Measurements from ENCODE around the gene AK1.
"Not testable (repeated sequence)": the region's sequence is repeated elsewhere in the genome, so short reads cannot be mapped to it uniquely, and the experiment has no call there.

AK1 gene

DNA sequence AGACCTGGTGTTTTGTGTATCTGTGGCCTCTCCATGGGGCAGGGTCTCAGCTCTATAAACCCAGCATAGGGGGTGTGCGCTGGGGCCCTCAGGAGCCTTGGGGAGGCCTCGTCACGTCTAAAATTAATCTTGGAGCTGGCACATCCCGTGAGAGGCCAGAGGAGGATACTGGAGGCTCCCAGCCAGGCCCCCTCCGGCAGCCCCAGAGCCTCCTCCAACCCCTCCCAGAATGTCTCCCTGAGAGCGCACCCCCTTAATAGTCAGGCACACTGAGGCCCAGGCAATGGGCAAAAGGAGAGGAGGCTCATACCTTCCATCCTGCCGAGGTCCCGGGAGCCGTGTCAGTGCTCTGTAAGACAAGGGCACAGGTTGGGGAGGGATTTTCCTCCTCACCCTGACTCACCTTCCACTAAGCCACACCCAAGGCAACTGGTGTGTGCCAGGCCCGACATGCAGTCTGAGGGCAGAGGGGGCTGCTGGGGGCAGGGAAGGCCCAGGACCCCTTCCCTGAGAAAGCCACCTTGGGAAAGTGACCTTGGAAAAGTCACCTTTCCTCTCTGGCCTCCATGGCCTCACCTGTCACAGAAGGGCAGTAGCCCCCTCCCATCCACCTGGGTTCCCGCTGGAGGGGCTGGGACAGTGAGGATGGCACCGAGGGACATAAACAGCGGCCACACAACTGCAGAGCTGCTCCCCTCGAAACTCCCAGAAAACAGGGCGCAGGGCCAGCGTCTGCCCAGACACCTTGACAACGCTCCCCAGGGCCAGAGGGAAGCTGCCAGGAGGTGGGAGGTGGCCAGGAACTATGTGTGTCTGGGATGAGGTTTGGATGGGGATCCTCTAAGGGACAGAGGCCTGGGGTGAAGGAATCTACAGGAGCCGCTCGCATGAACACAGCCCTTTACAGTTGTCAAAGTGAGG, 2.9 kb downstream of the AK1 start:
- no peak for DNase-seq
- no peaks in the 10 kb centered on the region for H3K27me3 Mint-ChIP-seq
- H3K9me3 Mint-ChIP-seq = no peaks in the 10 kb centered on the region
- no peak overlapping the region for H3K4me3 Mint-ChIP-seq
- H3K36me3 Mint-ChIP-seq (ENCODE audit: insufficient read depth) = peaks cover 8% of the 10 kb centered on the region
- peaks cover 8 to 15% of the 10 kb centered on the region in 2 donors for H3K4me1 Mint-ChIP-seq (ENCODE audit: low read depth in 2 of 2)
- no peak for ATAC-seq (replicated peaks)
- H3K27ac Mint-ChIP-seq = peak overlapping the region in 1 of 2 donors; percentile 23

DNA sequence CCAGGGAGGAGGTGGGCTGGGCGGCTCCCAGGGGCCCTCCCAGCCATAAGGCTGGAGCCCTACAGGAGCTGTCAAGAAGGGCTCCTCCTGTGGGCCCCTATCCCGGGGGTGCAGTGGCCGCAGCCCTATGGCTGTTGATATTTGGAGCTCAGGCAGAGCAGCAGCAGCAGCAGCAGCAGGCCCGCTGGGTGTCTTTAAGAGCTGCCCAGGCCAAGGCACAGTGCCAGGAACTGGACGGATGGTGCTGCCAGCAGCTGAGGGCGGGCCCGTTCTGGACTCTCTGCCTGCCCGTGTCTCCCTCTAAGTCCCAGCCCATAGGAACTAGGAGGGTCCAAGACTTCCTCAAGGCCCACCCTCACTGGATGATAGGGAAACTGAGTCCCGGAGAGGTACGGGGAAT, 3.6 kb downstream of the AK1 start:
- no peak overlapping the region for H3K4me3 Mint-ChIP-seq
- no peaks in the 10 kb centered on the region for H3K9me3 Mint-ChIP-seq
- peaks cover 6% of the 10 kb centered on the region for H3K36me3 Mint-ChIP-seq (ENCODE audit: insufficient read depth)
- H3K27me3 Mint-ChIP-seq = no peaks in the 10 kb centered on the region
- H3K27ac Mint-ChIP-seq = no peak overlapping the region
- H3K4me1 Mint-ChIP-seq (ENCODE audit: low read depth in 2 of 2) = peaks cover 10 to 15% of the 10 kb centered on the region in 2 donors
- DNase-seq (no peak), ATAC-seq (replicated peaks) (no peak)

DNA sequence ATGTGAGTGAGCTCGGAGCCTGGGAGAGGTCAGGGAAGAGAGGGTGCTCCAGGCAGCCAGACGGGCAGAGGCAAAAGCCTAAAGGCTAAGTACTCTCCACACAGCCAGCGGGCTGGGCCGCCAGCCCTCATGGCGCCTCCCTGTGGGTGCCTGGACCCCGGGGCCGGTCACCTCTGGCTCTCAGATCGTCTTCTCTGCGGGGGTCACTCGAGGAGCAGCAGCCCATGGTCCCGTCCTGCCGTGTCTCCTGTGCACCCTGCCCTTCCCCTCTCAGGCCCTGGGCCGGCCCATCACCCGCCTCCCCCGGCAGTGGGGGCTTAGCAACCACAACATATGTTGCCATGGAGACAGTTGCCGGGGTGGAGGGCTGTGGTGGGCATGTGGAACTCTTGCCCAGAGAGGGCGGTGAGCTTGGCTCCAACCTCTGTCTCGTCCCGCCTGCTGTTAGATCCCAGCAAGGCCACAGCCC, 4.2 kb downstream of the AK1 start:
- H3K27ac Mint-ChIP-seq = no peak overlapping the region
- ATAC-seq (replicated peaks) = no peak
- H3K4me3 Mint-ChIP-seq = no peak overlapping the region
- peaks cover 2% of the 10 kb centered on the region for H3K36me3 Mint-ChIP-seq (ENCODE audit: insufficient read depth)
- DNase-seq = no peak
- no peaks in the 10 kb centered on the region for H3K9me3 Mint-ChIP-seq
- H3K4me1 Mint-ChIP-seq (ENCODE audit: low read depth in 2 of 2) = peaks cover 8 to 12% of the 10 kb centered on the region in 2 donors
- no peaks in the 10 kb centered on the region for H3K27me3 Mint-ChIP-seq

DNA sequence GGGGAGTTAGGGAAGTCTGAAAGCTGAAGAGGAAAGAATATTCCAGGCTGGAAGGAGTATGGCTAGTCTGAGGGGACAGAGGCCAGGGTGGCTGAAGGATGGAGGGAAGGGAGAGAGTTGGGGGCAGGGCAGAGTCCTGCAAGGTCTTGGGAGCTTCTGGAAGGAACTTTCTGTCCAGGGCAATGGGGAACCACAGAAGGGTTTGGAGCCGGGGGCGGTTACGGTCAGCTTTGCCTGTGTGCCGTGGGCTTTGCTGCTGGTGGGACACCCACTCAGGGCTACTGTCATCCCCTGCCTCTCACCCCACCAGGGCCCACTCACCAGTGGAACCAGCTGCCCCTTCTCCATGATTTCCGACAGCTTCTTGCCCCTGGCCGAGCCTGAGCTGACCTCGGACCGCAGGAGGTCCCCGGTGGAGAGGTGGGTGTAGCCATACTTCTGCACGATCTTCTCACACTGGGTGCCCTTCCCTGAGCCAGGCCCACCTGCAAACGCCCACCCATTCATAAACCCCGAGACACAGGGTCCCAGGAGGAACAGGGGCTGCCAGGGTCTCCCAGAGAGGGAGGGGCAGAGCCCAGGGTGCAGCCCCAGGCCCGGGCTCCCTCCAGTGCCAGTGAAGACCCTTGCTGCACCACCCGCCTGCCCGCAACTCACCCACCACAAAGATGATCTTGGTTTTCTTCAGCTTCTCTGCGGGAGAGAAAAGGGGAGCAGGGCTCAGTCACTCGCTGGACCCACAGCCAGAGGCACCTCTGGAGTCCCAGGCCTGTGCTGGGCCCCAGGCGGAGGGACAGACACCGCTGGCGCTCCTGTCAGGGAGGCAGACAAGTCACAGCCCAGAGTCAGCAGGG, 4.9 kb downstream of the AK1 start:
- Mint-ChIP-seq H3K27ac (no peak overlapping the region), H3K36me3 (ENCODE audit: insufficient read depth) (peaks cover 2% of the 10 kb centered on the region), H3K4me1 (ENCODE audit: low read depth in 2 of 2) (peaks cover 2 to 7% of the 10 kb centered on the region in 2 donors), H3K9me3 (no peaks in the 10 kb centered on the region), H3K4me3 (no peak overlapping the region), H3K27me3 (no peaks in the 10 kb centered on the region)
- DNase-seq (no peak), ATAC-seq (replicated peaks) (no peak)

DNA sequence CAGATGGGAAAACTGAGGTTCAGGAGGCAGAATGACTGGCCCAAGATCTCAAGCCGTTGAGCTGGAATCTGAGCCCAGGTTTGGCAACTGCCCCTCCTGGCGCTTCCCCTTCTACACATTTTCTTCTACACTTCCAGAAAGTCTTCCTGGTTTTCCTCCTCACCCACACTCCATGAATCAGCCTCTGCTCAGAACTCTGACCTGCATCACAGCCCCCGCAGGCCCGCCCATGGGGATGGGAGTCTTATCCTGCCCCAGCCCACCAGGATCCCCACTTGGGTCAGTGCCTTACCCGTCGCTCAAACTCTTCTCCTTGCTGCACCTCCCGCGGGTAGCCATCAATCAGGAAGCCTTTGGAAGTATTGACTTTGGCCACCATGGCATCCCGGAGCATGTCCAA, 5.9 kb downstream of the AK1 start:
- Mint-ChIP-seq H3K27ac (peak overlapping the region in 1 of 2 donors; percentile 13), H3K4me1 (ENCODE audit: low read depth in 2 of 2) (peaks cover 2 to 7% of the 10 kb centered on the region in 2 donors), H3K27me3 (no peaks in the 10 kb centered on the region), H3K4me3 (no peak overlapping the region), H3K9me3 (no peaks in the 10 kb centered on the region), H3K36me3 (ENCODE audit: insufficient read depth) (peaks cover 2% of the 10 kb centered on the region)
- no peak for ATAC-seq (replicated peaks)
- no peak for DNase-seq

DNA sequence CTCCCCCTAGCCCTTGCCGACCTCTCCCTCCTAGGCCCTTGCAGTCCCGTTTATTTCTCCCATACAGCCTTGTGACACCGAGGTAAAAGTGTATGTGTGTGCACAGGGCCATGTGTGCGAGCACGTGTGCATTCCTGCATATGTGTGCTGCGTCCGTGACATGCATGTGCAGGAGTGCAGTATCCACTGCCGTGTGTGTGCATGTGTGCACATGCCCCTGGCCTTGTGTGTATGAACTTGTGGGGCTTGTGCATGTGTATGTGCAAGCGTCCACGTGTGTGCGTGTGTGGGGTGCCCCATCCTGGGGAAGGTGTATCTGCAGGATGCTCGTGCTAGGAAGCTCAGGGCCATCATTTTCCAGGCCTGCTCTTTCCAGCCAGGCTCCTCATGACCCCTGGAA, 6.6 kb downstream of the AK1 start:
- no peak overlapping the region for H3K27ac Mint-ChIP-seq
- peaks cover 2% of the 10 kb centered on the region for H3K36me3 Mint-ChIP-seq (ENCODE audit: insufficient read depth)
- no peak for ATAC-seq (replicated peaks)
- no peak overlapping the region for H3K4me3 Mint-ChIP-seq
- H3K4me1 Mint-ChIP-seq (ENCODE audit: low read depth in 2 of 2) = peaks cover 3 to 7% of the 10 kb centered on the region in 2 donors
- no peak for DNase-seq
- H3K9me3 Mint-ChIP-seq = no peaks in the 10 kb centered on the region
- H3K27me3 Mint-ChIP-seq = no peaks in the 10 kb centered on the region

DNA sequence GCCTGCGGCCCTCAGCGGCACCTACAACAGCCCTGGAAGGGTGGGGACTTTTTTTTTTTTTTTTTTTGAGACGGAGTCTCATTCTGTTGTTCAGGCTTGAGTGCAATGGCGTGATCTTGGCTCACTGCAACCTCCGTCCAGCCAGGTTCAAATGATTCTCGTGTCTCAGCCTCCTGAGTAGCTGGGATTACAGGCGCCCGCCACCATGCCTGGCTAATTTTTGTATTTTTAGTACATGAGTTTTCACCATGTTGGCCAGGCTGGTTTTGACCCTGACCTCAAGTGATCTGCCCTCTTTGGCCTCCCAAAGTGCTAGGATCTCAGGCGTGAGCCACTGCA, 7.4 kb downstream of the AK1 start:
- not testable (repeated sequence) for ATAC-seq (replicated peaks); H3K27ac Mint-ChIP-seq; H3K4me1 Mint-ChIP-seq (ENCODE audit: low read depth in 2 of 2); H3K27me3 Mint-ChIP-seq; H3K36me3 Mint-ChIP-seq (ENCODE audit: insufficient read depth); H3K9me3 Mint-ChIP-seq; DNase-seq; H3K4me3 Mint-ChIP-seq

DNA sequence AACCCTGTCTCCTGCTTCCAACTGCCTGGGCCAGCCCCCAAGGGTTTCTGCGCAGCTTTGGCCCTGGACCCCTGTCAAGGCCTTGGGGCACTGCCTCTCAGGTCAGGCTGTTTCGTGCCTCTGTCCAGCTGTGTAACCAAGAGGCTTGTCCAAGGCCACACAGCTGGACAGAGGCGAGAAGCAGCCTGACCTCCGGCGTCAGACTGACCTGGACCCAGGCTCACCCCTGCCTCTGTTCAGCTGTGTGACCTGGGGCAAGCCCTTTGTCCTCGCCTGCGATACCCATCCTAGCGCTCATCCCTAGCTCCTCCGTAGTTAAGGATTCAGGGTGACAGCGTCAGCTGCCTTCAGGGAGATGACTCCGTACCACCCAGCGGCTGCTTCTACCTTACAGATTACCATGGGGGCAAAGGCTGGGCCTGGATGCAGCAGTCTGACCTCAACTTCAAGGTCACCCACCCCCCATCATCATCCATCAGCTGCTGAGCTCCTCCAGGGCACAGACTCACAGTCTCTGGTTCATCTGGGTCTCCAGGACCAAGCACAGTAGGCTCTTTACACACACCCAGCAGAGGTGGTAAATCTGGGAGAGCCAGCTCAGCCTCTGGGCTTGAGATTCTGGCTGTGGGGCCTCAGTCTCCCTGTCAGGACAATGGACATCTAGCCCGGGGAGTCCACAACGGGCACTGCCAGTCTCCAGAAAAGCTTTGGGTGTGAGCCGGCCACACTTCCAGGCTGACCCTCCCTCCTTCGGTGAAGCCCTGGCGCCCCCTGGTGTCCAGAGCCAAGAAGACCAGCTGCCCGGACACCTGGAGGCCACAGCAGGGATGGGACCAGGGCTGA, 7.9 kb downstream of the AK1 start:
- Mint-ChIP-seq H3K36me3 (ENCODE audit: insufficient read depth) (peaks cover 2% of the 10 kb centered on the region), H3K27me3 (no peaks in the 10 kb centered on the region), H3K9me3 (no peaks in the 10 kb centered on the region), H3K4me1 (ENCODE audit: low read depth in 2 of 2) (peaks cover 10 to 12% of the 10 kb centered on the region in 2 donors), H3K4me3 (no peak overlapping the region), H3K27ac (no peak overlapping the region)
- ATAC-seq (replicated peaks) (peak; percentile 59), DNase-seq (peak; percentile 74)

DNA sequence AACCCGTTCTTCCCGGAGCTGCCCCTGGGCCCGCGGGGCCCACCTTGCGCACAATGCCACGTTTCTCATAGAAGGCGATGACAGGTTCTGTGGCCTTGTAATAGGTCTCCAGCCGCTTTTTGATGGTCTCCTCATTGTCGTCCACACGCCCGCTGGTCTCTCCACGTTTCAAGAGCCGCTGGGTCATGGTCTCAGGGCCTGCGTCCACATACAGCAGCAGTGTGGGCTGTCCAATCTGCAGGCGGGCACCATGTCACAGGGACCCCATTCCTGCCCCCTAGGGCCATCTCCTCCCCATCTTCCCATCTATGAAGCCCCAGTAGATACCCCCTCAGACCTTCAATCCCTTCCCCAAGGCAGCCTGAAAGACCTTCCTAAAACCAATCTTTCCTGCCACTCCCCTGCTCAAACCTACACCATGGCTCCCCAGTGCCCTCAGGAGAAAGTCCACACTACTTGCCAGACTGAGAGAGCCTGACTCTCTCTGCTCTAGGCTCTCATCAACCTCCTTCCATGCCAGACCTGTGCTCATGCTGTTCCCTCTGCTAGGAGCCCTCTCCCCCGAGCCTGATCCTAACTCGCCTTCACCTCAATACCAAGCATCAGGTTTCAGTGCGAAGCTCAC, 9.1 kb downstream of the AK1 start:
- Mint-ChIP-seq H3K27me3 (no peaks in the 10 kb centered on the region), H3K9me3 (no peaks in the 10 kb centered on the region)

DNA sequence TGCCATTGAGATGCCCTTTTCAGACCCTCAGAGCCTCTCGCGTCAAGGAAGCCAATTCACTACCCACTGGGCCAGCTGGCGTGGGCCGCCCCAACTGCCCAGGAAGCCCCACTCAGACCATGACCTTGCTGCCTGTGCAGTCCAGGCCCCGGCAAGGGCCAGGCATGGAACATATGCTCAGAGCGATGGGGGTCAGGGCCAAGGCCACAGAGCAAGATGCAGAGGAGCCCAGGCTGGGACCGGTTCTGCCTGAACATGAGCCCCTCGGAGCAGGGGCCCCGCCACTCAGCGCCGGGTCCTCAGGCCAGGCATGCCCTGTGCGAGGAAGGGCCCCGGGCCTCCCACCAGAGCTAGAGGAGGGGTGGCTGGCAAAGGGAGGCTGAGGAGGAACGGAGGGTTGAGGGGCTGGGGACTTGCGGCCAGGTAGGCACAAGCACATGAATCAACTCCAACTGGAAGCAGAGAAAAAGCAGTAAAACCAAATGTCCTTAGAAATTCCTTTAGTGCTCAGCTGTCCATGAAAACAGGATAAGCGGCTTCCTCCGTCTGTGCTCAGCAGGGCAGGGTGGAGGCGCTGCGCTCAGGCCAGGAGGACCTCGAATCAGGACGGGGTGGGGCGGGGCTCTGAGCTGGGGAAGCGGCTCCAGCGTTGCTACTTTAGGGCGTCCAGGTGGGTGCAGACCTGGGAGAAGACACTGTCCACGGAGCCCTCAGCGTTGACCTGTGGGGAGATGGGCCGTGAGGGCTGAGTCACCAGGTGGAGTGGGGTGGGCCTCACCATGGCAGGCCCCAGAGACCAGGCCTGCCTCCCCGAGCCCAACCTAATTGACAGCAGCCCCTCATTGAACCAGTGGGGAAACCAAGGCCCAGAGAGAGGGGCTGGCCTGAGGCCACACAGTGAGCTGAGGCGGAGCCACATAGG, 9.9 kb downstream of the AK1 start:
- Mint-ChIP-seq H3K36me3 (ENCODE audit: insufficient read depth) (peaks cover 2% of the 10 kb centered on the region), H3K4me1 (ENCODE audit: low read depth in 2 of 2) (peaks cover 15 to 18% of the 10 kb centered on the region in 2 donors), H3K9me3 (no peaks in the 10 kb centered on the region), H3K27ac (no peak overlapping the region), H3K27me3 (no peaks in the 10 kb centered on the region), H3K4me3 (no peak overlapping the region)
- no peak for DNase-seq
- ATAC-seq (replicated peaks) = no peak

More for the DNA sequence above, 9.1 kb downstream of the AK1 start:
- ATAC-seq (replicated peaks) (no peak), DNase-seq (no peak)
- Mint-ChIP-seq H3K36me3 (ENCODE audit: insufficient read depth) (peaks cover 2% of the 10 kb centered on the region), H3K4me3 (no peak overlapping the region), H3K4me1 (ENCODE audit: low read depth in 2 of 2) (peaks cover 10 to 12% of the 10 kb centered on the region in 2 donors), H3K27ac (no peak overlapping the region)

DNA sequence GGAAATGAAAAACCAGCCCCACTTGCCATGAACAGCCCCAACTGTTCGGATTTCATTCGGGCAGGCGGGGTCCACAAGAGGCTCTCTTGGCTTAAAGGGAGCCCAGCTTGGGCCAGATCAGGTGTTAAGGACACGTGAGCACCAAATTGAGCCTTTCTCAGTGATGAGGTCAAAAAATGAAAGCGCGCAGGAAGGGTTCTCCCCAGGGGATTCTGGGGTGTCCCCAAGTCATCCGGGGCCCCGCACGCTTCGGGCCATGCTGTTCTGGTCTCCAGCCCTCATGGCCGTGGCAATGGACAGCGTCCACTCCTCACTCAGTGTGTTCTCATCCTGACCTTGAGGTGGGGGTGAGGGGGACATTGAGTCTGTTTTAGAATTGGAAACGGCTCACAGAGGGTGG, 10.9 kb downstream of the AK1 start:
- no peaks in the 10 kb centered on the region for H3K9me3 Mint-ChIP-seq
- H3K4me3 Mint-ChIP-seq = no peak overlapping the region
- H3K36me3 Mint-ChIP-seq (ENCODE audit: insufficient read depth) = peaks cover 5% of the 10 kb centered on the region
- DNase-seq = no peak
- peak overlapping the region in 1 of 2 donors; percentile 33 for H3K27ac Mint-ChIP-seq
- no peaks in the 10 kb centered on the region for H3K27me3 Mint-ChIP-seq
- no peak for ATAC-seq (replicated peaks)
- H3K4me1 Mint-ChIP-seq (ENCODE audit: low read depth in 2 of 2) = peaks cover 26 to 28% of the 10 kb centered on the region in 2 donors
